Nephron progenitor cell (in vitro differentiated cells): Measurements from ENCODE around the gene CCDC183.
"Not testable (repeated sequence)": the region's sequence is repeated elsewhere in the genome, so short reads cannot be mapped to it uniquely, and the experiment has no call there.

Source experiments
- DNase-seq: peaks from one replicate; pipeline ENCODE4 v3.0.0; 2021
- H3K27ac Mint-ChIP-seq: 2 replicates; pipeline ENCODE4 v1.8.0; 2021; ENCODE audit warnings: mild to moderate bottlenecking, moderate library complexity, mixed read lengths
- H3K27me3 Mint-ChIP-seq: 2 replicates; pipeline ENCODE4 v1.8.0; 2021; ENCODE audit warnings: mild to moderate bottlenecking, low read depth, mixed read lengths; ENCODE audit not compliant: poor library complexity
- H3K36me3 Mint-ChIP-seq: 2 replicates; pipeline ENCODE4 v1.8.0; 2021; ENCODE audit warnings: low read depth, mixed read lengths
- H3K4me1 Mint-ChIP-seq: 2 replicates; pipeline ENCODE4 v1.8.0; 2021; ENCODE audit warnings: mixed read lengths
- H3K4me3 Mint-ChIP-seq: 2 replicates; pipeline ENCODE4 v1.8.0; 2021; ENCODE audit warnings: mild to moderate bottlenecking, moderate library complexity, mixed read lengths
- H3K9me3 Mint-ChIP-seq: 2 replicates; pipeline ENCODE4 v1.8.0; 2021; ENCODE audit warnings: mild to moderate bottlenecking, moderate library complexity, mixed read lengths
- CTCF ChIP-seq: fragments of 200-600 bp; sonication (generic); IDR thresholded peaks from 2 replicates; pipeline ENCODE4 v1.5.0; 2021; ENCODE audit warnings: antibody characterized with exemption

The CCDC183 gene

DNA sequence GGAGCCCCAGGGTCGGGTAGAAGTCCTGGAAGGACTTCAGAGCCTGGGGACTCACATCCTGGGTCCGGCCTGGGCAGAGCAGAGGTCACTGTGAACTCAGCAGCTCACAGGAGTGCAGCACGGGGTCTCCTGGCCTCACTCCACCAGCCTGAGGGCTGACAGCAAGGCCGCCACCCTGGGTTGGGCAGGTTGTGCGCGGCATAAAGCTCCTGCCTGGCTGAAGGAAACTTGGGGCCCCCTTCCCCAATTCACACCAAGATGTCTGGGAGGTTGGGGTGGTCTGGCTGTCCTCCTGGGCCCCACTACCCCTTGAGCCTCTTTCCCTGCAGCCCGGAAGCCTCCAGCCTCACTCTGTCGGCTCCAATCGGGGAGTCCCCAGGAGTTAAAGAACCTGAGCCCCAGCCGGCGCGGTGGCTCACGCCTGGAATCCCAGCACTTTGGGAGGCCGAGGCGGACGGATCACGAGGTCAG, 33.9 kb upstream of the CCDC183 start:
- Mint-ChIP-seq H3K27me3 (peaks cover 6% of the 10 kb centered on the region), H3K4me3 (no peak overlapping the region), H3K27ac (no peak overlapping the region), H3K36me3 (no peaks in the 10 kb centered on the region), H3K4me1 (peaks cover 32% of the 10 kb centered on the region), H3K9me3 (no peaks in the 10 kb centered on the region)
- DNase-seq, result no peak
- no peak for TF ChIP-seq CTCF

DNA sequence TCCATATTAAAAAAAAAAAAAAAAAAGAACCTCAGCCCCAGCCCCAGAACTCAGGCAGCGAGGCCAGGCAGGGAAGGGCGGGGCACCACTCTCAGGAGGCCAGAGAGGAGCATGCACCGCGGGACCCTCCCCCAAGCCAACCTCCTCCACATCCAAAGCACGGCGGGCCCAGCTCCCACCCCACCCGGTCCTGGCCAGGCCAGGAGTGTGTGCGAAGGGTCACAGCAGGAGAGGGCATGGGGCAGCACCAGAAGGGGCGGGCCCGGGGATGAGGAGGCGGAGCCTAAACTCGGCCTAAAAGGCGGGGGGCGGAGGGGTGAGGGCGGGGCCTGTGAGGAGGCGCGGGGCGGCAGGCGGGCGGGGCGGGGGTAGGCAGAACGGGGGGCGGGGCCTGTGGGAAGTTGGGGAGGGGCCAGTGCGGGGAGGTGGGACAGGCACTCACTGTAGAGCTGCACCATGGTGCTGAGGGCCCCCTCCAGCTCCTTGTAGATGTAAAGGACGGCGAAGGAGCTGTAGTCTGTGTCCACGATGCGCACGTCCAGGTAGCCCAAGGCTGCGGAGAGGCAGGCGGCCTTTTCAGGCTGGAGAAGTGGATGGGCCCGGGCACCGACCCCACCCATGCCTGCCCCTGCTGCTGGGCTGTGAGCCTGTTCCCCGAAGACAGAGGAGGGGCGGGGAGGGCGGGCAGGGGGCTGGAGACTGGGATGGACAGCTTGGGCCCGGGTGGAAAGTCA, 33.1 kb upstream of the CCDC183 start:
- Mint-ChIP-seq H3K4me1 (peaks cover 32% of the 10 kb centered on the region), H3K9me3 (no peaks in the 10 kb centered on the region), H3K36me3 (no peaks in the 10 kb centered on the region), H3K27ac (no peak overlapping the region), H3K4me3 (no peak overlapping the region), H3K27me3 (peaks cover 14% of the 10 kb centered on the region)
- DNase-seq, result peak; percentile 94
- no peak for TF ChIP-seq CTCF

GRCh38 chr9:136763649-136764035, 32.5 kb upstream of the CCDC183 start:
- Mint-ChIP-seq H3K36me3 (no peaks in the 10 kb centered on the region), H3K4me3 (no peak overlapping the region), H3K27me3 (peaks cover 19% of the 10 kb centered on the region), H3K4me1 (peaks cover 32% of the 10 kb centered on the region), H3K27ac (no peak overlapping the region), H3K9me3 (no peaks in the 10 kb centered on the region)
- no peak for TF ChIP-seq CTCF
- DNase-seq, result no peak

DNA sequence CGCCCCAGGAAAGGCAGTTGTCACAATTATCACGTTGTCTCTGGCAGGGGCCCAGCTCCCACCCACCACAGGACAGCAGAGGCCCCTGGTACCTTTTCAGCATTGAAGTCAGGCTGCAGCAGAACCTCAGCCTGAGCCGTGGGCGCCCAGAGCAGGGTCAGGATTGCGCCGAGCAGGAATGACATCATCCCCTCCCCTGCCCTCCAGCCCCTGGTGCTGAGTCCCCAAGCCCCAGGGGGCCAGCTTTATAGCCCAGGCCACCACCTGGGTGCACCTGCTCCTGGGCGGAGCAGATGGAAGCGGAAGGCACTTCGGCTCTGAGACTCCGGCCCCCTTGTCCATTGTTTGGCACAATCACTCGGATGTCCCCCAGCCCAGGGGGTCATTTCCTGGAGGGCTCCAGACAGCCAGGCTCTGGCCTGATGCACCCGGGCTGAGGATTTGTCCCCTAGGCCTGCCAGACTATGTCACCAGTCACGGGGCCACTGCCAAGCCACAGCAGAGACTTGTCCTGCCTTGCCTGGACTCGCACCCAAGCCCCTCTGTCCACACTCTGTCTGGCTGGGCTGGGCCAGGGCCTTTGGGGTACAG, 31.7 kb upstream of the CCDC183 start, which contains the start of gene LCN15:
TSS of gene LCN15 (minus strand) at position 218 of the 591 bp plus-strand sequence. CDS start at position 188, 30 bp downstream.
- Mint-ChIP-seq H3K27ac (no peak within 1 kb of the TSS), H3K9me3 (no peaks in the 10 kb centered on the region), H3K36me3 (no peaks in the 10 kb centered on the region), H3K4me1 (peaks cover 32% of the 10 kb centered on the region), H3K27me3 (peaks cover 19% of the 10 kb centered on the region), H3K4me3 (no peak within 1 kb of the TSS)
- DNase-seq, result no peak
- no peak for TF ChIP-seq CTCF

GRCh38 chr9:136765041-136765440, 31.1 kb upstream of the CCDC183 start:
- Mint-ChIP-seq H3K4me1 (peaks cover 31% of the 10 kb centered on the region), H3K4me3 (no peak overlapping the region), H3K9me3 (no peaks in the 10 kb centered on the region), H3K36me3 (no peaks in the 10 kb centered on the region), H3K27me3 (peaks cover 23% of the 10 kb centered on the region), H3K27ac (no peak overlapping the region)
- no peak for TF ChIP-seq CTCF
- DNase-seq, result no peak

DNA sequence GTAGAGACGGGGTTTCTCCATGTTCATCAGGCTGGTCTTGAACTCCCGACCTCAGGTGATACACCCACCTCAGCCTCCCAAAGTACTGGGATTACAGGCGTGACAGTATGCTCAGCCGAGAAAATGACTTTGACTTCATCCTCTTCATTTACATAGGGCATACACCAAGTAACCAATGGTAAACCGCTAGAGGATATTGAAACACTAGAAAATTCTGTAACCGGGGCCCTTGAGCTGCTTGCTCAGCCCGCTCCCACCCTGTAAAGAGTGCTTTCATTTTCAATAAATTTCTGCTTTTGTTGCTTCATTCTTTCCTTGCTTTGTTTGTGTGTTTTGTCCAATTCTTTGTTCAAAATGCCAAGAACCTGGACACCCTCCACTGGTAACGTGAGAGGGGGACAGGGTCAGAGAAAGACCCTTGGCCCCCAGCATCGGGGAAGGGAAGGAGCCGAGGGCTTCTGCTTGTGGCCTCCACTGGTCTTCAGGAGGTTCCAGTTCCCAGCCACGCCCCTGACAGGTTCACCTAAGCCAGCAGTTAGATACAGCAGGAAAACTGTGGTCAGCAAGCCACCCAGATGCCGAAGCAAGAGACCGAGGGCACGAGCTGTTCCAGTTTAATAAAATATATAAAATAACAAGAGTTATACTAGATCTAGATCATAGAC, 30.3 kb upstream of the CCDC183 start:
- Mint-ChIP-seq H3K4me1 (peaks cover 25% of the 10 kb centered on the region), H3K27me3 (peaks cover 28% of the 10 kb centered on the region)
- not testable (repeated sequence) for H3K27ac Mint-ChIP-seq, DNase-seq, H3K9me3 Mint-ChIP-seq, H3K36me3 Mint-ChIP-seq, H3K4me3 Mint-ChIP-seq
